SIG-M5 treated with dmso at 0.1 percent for 504 hours (cell line): ENCODE data around the gene FGFRL1.
A peak's percentile ranks its signal among the peaks of the same experiment; 100 is the strongest.
"Not testable (repeated sequence)": the region's sequence is repeated elsewhere in the genome, so short reads cannot be mapped to it uniquely, and the experiment has no call there.

Experiments
- DNase-seq: peaks from one replicate; lab custom pipeline; 2025; ENCODE audit not compliant: unreplicated experiment; lab: John Stamatoyannopoulos, UW

FGFRL1 gene

DNA sequence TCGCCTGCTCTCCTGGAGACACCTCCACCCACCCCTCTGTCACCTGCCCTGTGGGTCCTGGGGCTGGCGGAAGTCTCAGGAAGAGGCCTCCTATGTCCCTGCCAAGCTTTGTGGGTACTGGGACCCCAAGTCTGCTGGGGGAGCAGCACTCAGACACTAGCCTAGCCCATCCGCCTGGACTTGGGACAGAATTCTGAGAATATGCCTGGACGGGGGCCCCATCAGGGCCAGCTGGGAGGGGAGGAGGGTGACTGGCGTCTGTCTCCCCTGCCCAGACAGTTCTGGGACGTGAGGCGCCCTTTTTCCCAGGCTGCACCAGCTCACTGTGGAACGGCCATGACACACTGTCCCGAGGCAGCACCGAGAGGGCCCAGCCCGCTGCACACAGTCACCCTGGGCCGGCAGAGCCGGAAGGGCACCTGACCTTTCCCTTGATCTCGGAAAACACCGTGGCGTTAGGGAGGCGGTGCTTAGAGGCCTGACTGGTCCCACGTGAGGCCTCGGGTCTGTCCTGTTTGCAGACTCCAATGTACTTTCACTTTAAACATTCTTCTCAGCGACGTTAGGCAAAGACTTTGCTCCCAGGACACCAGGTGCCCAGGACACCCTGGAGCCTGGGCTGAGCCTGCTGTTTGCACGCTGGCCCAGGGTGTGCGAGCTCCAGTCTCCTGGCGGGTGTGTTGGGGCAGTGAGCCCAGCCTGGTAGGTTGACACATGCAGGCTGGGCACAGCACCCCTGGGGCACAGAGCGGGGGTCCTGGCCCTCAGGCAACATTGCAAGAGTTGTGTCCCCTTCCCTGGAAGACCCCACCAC, 18.9 kb upstream of the FGFRL1 start:
- DNase-seq: peak; percentile 28

DNA sequence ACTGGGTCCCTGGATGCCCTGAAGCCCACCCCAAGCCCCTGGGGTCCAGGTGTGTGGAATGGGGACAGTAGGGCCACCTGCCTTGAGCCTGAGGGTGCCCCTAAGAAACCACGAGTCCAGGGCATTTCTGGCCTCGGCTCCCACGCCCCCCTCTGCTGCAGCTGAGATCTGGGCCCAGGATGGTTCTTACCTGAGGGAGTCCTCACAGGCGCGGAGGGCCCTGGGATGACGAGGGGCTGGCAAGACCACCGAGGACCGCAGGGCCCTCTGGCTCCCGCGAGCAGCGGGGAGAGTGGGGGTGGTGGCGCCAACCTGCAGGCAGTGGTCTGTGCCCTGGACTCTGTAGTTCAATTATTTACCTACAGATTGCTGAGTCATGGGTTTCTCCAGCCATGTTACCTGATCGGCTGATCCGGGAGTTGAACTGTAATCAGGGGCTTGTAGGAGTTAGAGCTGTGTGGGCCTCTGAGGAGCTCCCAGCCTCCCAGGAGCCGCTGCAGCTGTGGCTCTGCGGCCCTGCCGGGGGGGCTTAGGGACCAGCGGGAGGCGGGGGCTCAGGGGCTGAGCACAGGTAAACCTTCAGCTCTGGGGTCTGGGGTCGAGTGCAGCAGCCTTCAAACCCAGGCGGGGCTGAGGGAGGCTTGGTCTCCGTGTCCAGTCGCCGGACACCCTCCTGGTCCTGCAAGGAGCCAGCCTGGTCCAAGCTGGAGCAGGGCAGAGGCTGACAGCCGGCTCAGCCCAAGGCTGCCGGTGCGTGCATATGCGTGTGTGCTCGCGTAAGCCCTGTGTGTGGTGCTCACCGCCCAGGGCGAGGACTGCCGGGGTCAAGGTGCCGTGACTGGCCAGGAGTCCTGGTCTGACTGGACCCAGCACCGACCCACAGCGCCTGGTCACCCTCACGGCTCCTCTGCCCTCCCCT, 18.1 kb upstream of the FGFRL1 start, which contains the start of gene SLC26A1:
TSS of gene SLC26A1 (minus strand) at position 294 of the 919 bp plus-strand sequence. CDS start 1,701 bp downstream, outside the sequence.
- DNase-seq: no peak

DNA sequence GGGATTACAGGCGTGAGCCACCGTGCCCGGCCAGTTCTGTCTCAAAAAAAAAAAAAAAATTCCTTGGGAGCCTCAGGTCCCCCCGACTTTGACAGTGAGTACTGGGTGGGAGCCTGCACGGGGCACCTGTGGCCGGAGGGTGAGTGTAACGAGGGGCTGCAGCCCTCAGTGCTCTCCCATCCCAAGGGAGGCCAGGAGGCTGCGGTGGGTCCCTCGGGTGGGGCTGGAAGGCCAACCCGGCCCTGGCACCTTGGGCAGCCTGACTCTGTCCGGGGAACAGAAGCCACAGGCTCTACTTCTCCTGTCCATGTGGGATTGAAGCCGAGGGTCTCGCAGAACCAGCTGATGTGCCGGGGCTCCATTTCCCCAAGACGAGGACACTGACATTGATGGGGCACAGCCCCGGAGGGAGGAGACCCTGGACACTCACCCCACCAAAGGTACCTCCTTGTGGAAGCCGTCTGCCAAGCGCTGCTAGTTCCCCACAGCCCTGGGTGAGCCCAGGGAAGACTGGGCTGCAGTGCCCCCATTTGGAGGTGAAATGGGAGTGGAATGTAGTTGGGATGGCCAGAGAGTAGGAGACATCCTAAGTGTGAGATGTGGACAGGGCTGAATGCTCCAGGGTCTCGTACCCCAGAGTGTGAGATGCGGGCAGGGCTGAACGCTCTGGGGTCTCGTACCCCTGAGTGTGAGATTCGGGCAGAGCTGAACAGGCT, 16.0 kb upstream of the FGFRL1 start:
- no peak for DNase-seq

DNA sequence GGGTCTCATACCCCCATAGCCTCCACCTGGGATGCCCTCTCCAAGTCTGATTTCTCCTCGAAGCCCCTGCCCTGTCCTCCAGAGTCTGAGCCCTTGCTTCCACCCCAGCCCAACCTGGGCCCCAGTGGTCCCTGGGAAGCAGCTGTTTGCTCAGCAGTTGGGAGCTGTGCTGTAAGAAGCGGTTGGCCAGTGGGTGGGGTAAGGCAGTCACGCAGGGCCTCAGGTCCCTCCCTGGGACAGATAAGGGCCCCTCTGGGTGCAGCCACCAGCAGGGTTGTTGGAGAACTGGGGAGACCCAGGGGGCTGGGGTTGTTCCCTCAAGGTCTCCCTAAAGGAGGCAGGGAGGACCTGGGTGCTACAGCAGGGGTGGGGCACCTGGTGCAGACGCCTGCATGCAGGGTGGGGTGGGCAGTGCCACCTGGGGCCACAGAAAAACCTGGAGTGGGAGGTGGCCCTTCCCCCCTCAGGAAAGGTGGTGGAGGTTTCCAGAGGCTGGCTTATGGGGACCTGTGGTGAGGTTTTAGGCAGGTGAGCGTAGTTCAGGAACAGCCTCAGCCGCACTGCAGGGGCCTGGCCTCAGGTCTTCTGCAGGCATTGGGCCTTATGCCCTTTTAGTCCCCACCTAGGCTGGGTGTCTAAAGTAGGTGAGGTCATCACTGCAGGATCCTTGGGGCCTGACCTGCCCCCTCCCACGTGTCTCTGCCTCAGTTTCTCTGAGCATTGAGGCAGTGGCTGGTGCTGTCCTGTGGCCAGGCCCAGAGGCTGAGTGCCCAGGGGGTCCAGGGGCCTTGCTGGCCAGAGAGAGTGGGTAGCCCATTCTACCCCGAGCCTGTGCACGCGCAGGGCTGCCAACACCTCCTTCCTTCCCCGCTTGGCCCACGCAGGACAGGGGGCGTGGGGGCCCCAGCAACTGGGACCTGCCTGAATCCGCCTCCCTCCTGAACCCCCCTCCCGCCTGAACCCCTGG, 15.1 kb upstream of the FGFRL1 start:
- no peak for DNase-seq

DNA sequence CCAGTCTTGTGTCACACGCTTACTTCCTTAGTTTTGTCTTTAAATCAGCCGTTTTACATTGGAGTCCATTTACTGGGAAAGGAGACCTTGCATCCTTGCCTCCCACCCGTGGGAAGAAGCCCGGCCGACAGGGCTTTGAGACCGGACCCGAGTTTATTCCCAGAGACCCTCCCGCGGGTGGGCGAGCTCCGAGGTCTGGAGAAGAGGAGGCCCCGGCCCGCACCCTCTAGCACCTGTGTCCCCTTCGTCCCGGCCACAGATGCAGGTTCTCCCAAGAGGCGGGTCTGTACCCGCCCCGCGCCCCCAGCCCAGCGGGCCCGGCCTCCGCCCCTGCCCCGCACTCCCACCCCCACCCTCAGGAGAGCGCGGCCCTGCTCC, 14.4 kb upstream of the FGFRL1 start:
- no peak for DNase-seq

DNA sequence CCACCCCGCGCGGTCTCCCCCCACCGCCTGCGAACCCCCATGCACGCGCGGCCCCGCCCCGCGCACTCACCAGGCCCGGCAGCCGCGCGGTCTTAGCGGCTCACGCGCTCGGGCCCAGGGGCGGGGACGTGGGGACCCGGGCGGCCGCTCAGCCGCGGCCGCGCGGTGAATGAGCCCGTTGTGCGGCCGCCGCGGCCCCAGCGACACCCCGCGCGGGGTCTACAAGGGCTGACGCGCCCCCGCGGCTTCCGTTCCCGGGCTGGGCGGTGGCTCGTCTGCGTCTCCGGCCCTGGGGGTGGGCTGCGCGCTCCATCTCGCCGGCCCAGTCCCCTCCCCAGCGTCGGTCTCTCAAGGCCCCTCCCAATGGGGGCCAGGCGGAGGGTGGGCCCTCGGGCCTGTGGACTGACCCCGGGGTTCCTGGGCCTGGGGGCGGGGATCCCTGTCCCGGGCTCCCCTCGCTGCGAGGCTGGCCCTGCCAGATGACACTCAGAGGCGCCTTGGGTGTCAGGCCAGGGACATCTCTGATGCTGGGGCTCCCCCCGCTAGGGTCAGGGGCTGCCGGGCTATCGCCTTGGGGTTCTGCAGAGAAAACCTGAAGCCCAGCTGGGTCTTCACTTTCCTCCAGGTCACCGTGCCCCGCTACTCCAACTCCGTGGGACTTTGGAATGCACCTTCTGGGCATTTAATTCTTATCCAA, 13.9 kb upstream of the FGFRL1 start:
- no peak for DNase-seq

DNA sequence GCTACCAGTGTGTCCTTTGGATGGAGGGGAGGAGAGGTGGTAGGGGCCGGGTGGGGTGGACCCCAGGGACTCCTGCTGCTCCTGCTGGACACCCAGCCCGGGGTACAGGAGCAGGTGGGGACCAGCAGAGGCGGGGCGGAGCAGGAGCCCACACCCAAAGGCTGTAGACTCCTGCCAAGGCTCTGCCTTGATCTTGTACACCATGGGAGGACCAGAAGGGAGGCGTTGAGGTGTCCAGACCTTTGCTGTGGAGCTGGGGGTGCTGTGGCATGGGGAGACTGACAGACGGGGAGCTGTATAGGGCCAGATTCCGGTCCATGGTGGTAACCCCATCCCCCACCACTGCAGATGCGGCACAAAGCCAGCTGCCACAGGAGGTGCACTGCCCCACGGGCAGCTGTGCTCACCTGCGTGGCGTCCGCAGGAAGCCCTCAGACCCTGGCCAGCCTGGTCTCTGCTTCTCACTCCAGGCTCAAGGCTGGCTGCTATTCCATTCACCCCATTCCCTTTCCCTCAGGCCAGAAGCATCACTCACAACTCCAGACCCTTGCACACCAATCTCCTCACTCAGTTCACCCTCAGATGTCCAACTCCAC, 13.2 kb upstream of the FGFRL1 start:
- DNase-seq: no peak

DNA sequence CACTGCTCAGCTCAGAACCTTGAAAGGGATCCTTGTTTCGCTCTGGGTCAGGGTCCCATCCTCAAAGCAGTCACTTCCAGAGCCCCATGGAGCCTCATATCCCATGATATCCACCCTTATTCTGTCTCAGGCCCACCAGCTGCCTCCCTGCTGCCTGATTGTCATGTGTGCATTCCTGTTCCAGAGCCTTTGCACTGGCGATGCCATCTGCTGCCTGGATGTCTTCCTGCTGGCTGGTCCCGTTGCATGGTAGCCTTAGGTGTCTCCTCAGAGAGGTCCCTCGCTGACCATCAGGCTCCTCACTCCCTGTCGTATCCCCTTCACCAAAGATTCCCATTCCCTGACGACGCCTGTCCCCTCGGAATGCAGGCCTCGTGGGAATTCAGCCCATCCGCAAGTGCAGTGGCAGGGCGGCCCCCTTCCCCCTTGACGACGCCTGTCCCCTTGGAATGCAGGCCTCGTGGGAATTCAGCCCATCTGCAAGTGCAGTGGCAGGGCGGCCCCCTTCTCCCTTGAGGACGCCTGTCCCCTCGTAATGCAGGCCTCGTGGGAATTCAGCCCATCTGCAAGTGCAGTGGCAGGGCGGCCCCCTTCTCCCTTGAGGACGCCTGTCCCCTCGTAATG, 12.1 kb upstream of the FGFRL1 start:
- DNase-seq: not testable (repeated sequence)

DNA sequence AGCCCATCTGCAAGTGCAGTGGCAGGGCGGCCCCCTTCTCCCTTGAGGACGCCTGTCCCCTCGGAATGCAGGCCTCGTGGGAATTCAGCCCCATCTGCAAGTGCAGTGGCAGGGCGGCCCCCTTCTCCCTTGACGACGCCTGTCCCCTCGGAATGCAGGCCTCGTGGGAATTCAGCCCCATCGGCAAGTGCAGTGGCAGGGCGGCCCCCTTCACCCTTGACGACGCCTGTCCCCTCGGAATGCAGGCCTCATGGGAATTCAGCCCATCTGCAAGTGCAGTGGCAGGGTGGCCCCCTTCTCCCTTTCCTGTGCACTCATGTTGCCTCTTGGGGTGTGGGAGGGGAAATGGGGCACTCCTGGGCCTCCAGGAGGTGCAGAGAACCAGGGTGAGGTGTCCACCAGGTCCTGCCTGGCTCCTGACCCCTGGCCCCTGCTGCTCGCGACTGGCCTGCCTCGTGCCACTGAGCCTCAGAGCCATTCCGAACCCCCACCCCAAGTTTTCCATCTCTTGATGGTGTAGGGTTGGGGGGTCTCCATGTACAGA, 11.5 kb upstream of the FGFRL1 start:
- no peak for DNase-seq

DNA sequence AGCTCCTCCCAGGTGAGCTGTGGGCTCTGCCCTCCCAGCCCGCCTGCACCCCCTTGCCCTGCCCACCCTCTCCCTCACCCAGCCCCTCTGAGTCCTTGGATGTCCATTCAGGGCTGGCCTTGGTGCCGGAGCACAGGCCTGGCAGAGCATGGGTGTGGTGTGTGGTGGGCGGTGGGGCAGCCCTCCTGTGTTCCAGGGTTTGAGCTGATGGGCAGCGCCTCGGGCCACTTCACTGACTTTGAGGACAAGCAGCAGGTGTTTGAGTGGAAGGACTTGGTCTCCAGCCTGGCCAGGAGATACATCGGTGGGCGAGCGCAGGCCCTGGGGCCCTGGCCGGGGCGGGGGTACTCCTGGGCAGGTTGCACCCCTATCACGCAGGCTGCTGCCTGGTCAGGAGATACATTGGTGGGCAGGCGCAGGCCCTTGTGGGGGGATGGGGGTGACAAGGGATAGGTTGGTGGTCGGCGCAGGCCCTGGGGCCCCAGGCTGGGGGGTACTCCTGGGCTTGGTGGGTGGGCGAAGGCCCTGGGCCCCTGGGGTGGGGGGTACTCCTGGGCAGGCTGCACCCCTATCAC, 10.7 kb upstream of the FGFRL1 start:
- no peak for DNase-seq

DNA sequence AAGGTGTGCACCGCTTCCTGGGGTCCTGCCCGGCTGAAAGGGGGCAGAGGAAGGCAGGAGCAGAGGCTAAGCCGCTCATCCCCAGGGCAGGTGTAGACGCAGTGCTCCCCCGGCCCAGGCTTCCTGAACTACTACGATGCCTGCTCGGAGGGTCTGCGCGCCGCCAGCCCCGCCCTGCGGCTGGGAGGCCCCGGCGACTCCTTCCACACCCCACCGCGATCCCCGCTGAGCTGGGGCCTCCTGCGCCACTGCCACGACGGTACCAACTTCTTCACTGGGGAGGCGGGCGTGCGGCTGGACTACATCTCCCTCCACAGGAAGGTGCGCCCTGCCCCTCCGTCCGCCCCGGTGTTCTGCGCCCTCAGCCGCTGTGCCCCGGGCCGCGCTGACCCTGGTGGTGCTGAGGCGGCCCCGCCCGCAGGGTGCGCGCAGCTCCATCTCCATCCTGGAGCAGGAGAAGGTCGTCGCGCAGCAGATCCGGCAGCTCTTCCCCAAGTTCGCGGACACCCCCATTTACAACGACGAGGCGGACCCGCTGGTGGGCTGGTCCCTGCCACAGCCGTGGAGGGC, 9.8 kb upstream of the FGFRL1 start:
- DNase-seq: no peak

DNA sequence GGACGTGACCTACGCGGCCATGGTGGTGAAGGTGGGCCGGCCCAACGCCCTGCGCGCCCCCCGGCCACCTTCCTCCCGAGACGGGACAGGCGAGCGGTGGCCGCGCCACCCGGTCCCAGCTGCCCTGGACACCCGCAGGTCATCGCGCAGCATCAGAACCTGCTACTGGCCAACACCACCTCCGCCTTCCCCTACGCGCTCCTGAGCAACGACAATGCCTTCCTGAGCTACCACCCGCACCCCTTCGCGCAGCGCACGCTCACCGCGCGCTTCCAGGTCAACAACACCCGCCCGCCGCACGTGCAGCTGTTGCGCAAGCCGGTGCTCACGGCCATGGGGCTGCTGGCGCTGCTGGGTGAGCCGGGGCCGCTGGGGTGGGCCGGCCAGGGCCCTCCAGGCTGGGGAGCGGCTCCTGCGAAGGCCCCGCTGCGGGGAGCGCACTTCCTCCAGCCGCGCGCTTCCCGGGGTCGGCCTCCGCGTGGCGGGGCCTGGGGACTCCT, 9.2 kb upstream of the FGFRL1 start:
- no peak for DNase-seq

DNA sequence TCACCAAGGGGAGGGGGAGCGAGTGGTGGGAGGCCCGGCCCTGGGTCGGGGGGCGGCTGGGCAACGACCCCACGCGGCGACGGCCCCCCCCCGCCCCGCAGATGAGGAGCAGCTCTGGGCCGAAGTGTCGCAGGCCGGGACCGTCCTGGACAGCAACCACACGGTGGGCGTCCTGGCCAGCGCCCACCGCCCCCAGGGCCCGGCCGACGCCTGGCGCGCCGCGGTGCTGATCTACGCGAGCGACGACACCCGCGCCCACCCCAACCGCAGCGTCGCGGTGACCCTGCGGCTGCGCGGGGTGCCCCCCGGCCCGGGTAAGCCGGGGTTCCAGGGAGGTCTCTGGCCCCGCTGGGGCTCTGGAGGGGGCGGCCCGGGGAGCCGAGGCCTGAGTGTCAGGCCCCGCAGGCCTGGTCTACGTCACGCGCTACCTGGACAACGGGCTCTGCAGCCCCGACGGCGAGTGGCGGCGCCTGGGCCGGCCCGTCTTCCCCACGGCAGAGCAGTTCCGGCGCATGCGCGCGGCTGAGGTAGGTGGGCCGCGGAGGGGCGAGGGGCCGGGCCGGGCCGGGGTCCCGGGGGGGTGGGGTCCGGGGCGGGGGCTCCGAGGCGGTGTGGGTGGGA, 8.7 kb upstream of the FGFRL1 start:
- DNase-seq: no peak

DNA sequence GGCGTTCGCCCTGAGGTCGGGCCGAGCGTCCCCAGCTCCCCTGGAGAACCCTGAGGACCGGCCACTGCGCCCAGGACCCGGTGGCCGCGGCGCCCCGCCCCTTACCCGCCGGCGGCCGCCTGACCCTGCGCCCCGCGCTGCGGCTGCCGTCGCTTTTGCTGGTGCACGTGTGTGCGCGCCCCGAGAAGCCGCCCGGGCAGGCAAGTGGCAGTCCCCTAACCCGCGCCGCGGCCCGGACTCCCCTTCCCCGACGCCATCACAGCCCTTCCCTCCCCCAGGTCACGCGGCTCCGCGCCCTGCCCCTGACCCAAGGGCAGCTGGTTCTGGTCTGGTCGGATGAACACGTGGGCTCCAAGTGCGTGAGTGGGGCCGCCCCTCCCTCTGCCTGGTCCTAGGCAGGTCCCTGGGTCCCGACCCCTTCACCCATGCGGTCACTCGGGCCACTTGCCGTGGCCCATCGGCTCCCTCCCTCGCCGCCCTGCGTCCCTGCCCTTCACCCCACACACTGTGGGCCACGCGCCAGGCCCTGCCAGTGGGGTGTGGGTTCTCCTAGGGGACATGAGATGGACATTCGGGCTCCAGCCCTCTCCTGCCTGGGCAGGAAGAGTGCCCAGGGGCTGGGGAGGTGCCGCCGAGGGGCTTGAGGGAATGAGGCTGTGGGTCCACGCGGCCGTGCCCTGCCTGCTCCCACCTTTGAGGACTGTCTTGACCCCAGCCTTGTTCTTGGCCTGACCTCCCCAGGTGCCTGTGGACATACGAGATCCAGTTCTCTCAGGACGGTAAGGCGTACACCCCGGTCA, 8.0 kb upstream of the FGFRL1 start:
- no peak for DNase-seq

DNA sequence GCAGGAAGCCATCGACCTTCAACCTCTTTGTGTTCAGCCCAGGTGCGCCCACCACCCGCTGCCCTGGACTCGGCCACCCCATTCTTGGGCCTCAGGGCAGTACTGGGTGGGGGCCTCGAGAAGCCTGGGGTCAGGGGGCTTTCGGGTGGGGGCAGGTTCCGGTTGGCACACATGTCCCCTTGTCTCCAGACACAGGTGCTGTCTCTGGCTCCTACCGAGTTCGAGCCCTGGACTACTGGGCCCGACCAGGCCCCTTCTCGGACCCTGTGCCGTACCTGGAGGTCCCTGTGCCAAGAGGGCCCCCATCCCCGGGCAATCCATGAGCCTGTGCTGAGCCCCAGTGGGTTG, 7.4 kb upstream of the FGFRL1 start:
- DNase-seq: no peak
